ENCODE data around the gene PPM1L.

GRCh38 chr3:160931474-160931873 lies 175.4 kb downstream of the PPM1L start:
- no peak for TF ChIP-seq CTCF (IDR thresholded peaks at IDR 0.05)
- no peak for TF ChIP-seq EP300 (IDR thresholded peaks at IDR 0.05)

Measured in ovary (tissue), 3 donors.